ENCODE measurements around the gene NECTIN2. TPM values are rescaled to one million over a fixed set of nuclear protein-coding genes. Genes with fewer than 3 reads are reported as not detected.

The NECTIN2 gene
- total RNA-seq, 1 donor from 2014 or later, result 116 TPM

- no peak for TF ChIP-seq CTCF (IDR thresholded peaks at IDR 0.05)
- peak overlapping the region; percentile 73 for H3K4me3 Mint-ChIP-seq (ENCODE audit: unreplicated experiment)
- H3K27ac Mint-ChIP-seq (ENCODE audit: unreplicated experiment), result peak overlapping the region; percentile 94
- no peaks in the 10 kb centered on the region for H3K27me3 Mint-ChIP-seq (ENCODE audit: low read depth)
- H3K9me3 Mint-ChIP-seq (ENCODE audit: low read depth), result no peaks in the 10 kb centered on the region
- H3K36me3 Mint-ChIP-seq (ENCODE audit: low read depth), result peaks cover 25% of the 10 kb centered on the region
- no peak for DNase-seq (ENCODE audit: low spot score)
- H3K4me1 Mint-ChIP-seq (ENCODE audit: low read depth), result peaks cover 26% of the 10 kb centered on the region
Measured at GRCh38 chr19:44889830-44890365, 43.8 kb downstream of the NECTIN2 start.

GRCh38 chr19:44890366-44891015, 44.4 kb downstream of the NECTIN2 start:
- no peaks in the 10 kb centered on the region for H3K9me3 Mint-ChIP-seq (ENCODE audit: low read depth)
- peak overlapping the region; percentile 73 for H3K4me3 Mint-ChIP-seq (ENCODE audit: unreplicated experiment)
- peak; percentile 100 for DNase-seq (ENCODE audit: low spot score)
- H3K27me3 Mint-ChIP-seq (ENCODE audit: low read depth), result no peaks in the 10 kb centered on the region
- no peak for TF ChIP-seq CTCF (IDR thresholded peaks at IDR 0.05)
- H3K4me1 Mint-ChIP-seq (ENCODE audit: low read depth), result peaks cover 26% of the 10 kb centered on the region
- H3K36me3 Mint-ChIP-seq (ENCODE audit: low read depth), result peaks cover 27% of the 10 kb centered on the region
- peak overlapping the region; percentile 94 for H3K27ac Mint-ChIP-seq (ENCODE audit: unreplicated experiment)

- H3K4me1 Mint-ChIP-seq (ENCODE audit: low read depth), result peaks cover 26% of the 10 kb centered on the region
- no peaks in the 10 kb centered on the region for H3K27me3 Mint-ChIP-seq (ENCODE audit: low read depth)
- H3K27ac Mint-ChIP-seq (ENCODE audit: unreplicated experiment), result peak within 1 kb of the TSS; percentile 94
- peak; percentile 72 for TF ChIP-seq CTCF (IDR thresholded peaks at IDR 0.05)
- H3K4me3 Mint-ChIP-seq (ENCODE audit: unreplicated experiment), result peak within 1 kb of the TSS; percentile 82
- peak; percentile 99 for DNase-seq (ENCODE audit: low spot score)
- peaks cover 30% of the 10 kb centered on the region for H3K36me3 Mint-ChIP-seq (ENCODE audit: low read depth)
- no peaks in the 10 kb centered on the region for H3K9me3 Mint-ChIP-seq (ENCODE audit: low read depth)
Measured at GRCh38 chr19:44891016-44891882, 45.2 kb downstream of the NECTIN2 start, which contains the start of gene TOMM40. TOMM40 (plus strand) TSS chr19:44891254; CDS start chr19:44891416, 162 bp downstream.

GRCh38 chr19:44892932-44893331, 46.8 kb downstream of the NECTIN2 start:
- Mint-ChIP-seq H3K27ac (ENCODE audit: unreplicated experiment) (peak overlapping the region; percentile 32), H3K4me1 (ENCODE audit: low read depth) (peaks cover 26% of the 10 kb centered on the region), H3K9me3 (ENCODE audit: low read depth) (no peaks in the 10 kb centered on the region), H3K27me3 (ENCODE audit: low read depth) (no peaks in the 10 kb centered on the region), H3K4me3 (ENCODE audit: unreplicated experiment) (peak overlapping the region; percentile 82), H3K36me3 (ENCODE audit: low read depth) (peaks cover 25% of the 10 kb centered on the region)
- no peak for TF ChIP-seq CTCF (IDR thresholded peaks at IDR 0.05)
- DNase-seq (ENCODE audit: low spot score), result no peak

Data from chondrocyte (in vitro differentiated cells).